Progenitor cell of endocrine pancreas (in vitro differentiated cells): Measurements from ENCODE around the gene RTEL1. TPM values are rescaled to one million over a fixed set of nuclear protein-coding genes. Genes with fewer than 3 reads are reported as not detected.
"Not testable (repeated sequence)": the region's sequence is repeated elsewhere in the genome, so short reads cannot be mapped to it uniquely, and the experiment has no call there.

Experiments
- DNase-seq: peaks from one replicate; pipeline ENCODE4 v3.0.0; 2021; ENCODE audit warnings: low spot score; ENCODE audit not compliant: unreplicated experiment
- H3K27ac Mint-ChIP-seq: 2 replicates; pipeline ENCODE4 v1.8.0; 2021; ENCODE audit warnings: mild to moderate bottlenecking, moderate library complexity, mixed read lengths
- H3K27me3 Mint-ChIP-seq: 2 replicates; pipeline ENCODE4 v1.8.0; 2021; ENCODE audit warnings: mixed read lengths
- H3K36me3 Mint-ChIP-seq: 2 replicates; pipeline ENCODE4 v1.8.0; 2022; ENCODE audit warnings: mixed read lengths; ENCODE audit not compliant: insufficient read depth
- H3K4me1 Mint-ChIP-seq: 2 replicates; pipeline ENCODE4 v1.8.0; 2021; ENCODE audit warnings: low read depth, mixed read lengths
- H3K4me3 Mint-ChIP-seq: 2 replicates; pipeline ENCODE4 v1.8.0; 2021; ENCODE audit warnings: low read depth, mild to moderate bottlenecking, moderate library complexity, mixed read lengths
- H3K9me3 Mint-ChIP-seq: 2 replicates; pipeline ENCODE4 v1.8.0; 2021; ENCODE audit warnings: low read depth, mixed read lengths
- total RNA-seq: library from RNA; stranded (reverse); gene quantifications from 2 replicates; pipeline ENCODE4 v1.2.1, GENCODE V29; 2021
- TF ChIP-seq, protein P1 (sequence below): fragments of 200-600 bp; sonication (generic); IDR thresholded peaks from one replicate; pipeline ENCODE4 v1.5.0; 2021; ENCODE audit warnings: antibody characterized with exemption, mild to moderate bottlenecking; ENCODE audit not compliant: unreplicated experiment

The RTEL1 gene
- total RNA-seq, 1 donor from 2014 or later: 35.5 TPM

DNA sequence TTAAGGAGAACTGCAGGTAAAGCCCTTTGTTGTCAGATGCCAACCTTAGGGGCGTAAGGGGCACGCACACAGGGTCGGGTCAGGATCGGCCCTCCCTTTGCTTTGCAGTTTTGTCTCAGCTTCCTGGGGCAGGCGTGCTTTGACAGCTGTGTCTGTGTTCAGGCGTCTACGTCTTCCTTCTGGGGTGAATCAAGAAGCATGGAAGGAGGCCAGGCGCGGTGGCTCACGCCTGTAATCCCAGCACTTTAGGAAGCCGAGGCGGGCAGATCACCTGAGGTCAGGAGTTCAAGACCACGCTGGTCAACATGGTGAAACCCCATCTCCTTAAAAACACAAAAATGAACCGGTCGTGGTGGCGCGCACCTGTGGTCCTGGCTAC, 51.0 kb downstream of the RTEL1 start:
- peaks cover 11% of the 10 kb centered on the region for H3K4me1 Mint-ChIP-seq

DNA sequence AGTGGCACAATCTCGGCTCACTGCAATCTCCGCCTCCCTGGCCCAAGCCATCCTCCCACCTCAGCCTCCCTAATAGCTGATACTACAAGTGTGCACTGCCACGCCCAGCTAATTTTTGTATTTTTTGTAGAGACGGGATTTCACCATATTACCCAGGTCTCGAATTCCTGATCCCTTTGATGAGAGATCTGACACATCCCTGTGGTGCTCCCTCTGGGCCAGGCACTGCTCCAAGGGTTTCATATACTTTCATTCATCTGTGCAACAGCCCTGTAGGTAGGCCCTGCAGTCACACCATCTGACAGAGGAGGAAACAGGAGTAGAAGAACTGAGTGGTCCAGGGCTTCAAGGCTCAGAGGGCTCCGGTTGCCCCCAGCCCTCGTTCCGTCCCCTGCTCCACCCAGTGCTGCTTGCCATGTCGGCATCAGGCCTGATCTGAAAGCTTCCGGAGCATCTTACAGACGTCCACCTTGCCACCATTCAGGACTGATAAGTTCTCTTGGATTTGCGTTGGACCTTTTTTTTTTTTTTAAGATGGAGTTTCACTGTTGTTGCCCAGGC, 53.1 kb downstream of the RTEL1 start:
- peaks cover 40% of the 10 kb centered on the region for H3K36me3 Mint-ChIP-seq
- no peaks in the 10 kb centered on the region for H3K27me3 Mint-ChIP-seq
- H3K27ac Mint-ChIP-seq: no peak overlapping the region
- peak overlapping the region; percentile 54 for H3K4me3 Mint-ChIP-seq
- TF ChIP-seq, protein P1, sequence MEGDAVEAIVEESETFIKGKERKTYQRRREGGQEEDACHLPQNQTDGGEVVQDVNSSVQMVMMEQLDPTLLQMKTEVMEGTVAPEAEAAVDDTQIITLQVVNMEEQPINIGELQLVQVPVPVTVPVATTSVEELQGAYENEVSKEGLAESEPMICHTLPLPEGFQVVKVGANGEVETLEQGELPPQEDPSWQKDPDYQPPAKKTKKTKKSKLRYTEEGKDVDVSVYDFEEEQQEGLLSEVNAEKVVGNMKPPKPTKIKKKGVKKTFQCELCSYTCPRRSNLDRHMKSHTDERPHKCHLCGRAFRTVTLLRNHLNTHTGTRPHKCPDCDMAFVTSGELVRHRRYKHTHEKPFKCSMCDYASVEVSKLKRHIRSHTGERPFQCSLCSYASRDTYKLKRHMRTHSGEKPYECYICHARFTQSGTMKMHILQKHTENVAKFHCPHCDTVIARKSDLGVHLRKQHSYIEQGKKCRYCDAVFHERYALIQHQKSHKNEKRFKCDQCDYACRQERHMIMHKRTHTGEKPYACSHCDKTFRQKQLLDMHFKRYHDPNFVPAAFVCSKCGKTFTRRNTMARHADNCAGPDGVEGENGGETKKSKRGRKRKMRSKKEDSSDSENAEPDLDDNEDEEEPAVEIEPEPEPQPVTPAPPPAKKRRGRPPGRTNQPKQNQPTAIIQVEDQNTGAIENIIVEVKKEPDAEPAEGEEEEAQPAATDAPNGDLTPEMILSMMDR: no peak
- H3K4me1 Mint-ChIP-seq: peaks cover 11% of the 10 kb centered on the region
- no peak for DNase-seq
- peaks cover 9% of the 10 kb centered on the region for H3K9me3 Mint-ChIP-seq

More for the DNA sequence above, 51.0 kb downstream of the RTEL1 start:
- Mint-ChIP-seq H3K27ac (no peak overlapping the region), H3K4me3 (peak overlapping the region; percentile 77), H3K9me3 (peaks cover 5% of the 10 kb centered on the region), H3K27me3 (no peaks in the 10 kb centered on the region), H3K36me3 (peaks cover 32% of the 10 kb centered on the region)
- no peak for DNase-seq
- TF ChIP-seq, protein P1: no peak

- H3K9me3 Mint-ChIP-seq: peaks cover 9% of the 10 kb centered on the region
- DNase-seq: no peak
- no peak overlapping the region for H3K4me3 Mint-ChIP-seq
- no peaks in the 10 kb centered on the region for H3K27me3 Mint-ChIP-seq
- peaks cover 44% of the 10 kb centered on the region for H3K36me3 Mint-ChIP-seq
- H3K4me1 Mint-ChIP-seq: peaks cover 6% of the 10 kb centered on the region
- TF ChIP-seq, protein P1: no peak
- no peak overlapping the region for H3K27ac Mint-ChIP-seq
Measured at GRCh38 chr20:63712191-63712590, 54.1 kb downstream of the RTEL1 start.

- DNase-seq: no peak
- Mint-ChIP-seq H3K4me1 (peaks cover 2% of the 10 kb centered on the region), H3K9me3 (peaks cover 9% of the 10 kb centered on the region), H3K27ac (no peak overlapping the region), H3K36me3 (peaks cover 50% of the 10 kb centered on the region), H3K4me3 (no peak overlapping the region), H3K27me3 (no peaks in the 10 kb centered on the region)
- TF ChIP-seq, protein P1: no peak
Measured at GRCh38 chr20:63714858-63715257, 56.7 kb downstream of the RTEL1 start.

DNA sequence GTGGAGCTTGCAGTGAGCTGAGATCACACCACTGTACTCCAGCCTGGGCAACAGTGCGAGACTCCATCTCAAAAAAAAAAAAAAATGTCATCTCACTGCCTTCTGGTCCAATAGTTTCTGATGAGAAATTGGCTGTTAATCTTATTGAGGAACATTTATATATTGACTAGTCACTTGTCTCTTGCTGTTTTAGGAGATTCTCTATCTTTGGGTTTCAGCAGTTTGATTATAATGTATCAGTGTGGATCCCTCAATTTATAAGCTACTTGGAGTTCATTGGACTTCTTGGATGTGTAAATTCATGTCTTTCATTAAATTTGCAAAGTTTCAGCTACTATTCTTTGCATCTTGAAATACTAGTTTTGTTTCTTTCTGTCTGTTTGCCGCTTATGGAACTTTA, 60.9 kb downstream of the RTEL1 start:
- DNase-seq: no peak
- H3K4me3 Mint-ChIP-seq: no peak overlapping the region
- H3K9me3 Mint-ChIP-seq: peaks cover 3% of the 10 kb centered on the region
- H3K36me3 Mint-ChIP-seq: peaks cover 34% of the 10 kb centered on the region
- no peaks in the 10 kb centered on the region for H3K4me1 Mint-ChIP-seq
- no peak overlapping the region for H3K27ac Mint-ChIP-seq
- TF ChIP-seq, protein P1: no peak
- no peaks in the 10 kb centered on the region for H3K27me3 Mint-ChIP-seq

DNA sequence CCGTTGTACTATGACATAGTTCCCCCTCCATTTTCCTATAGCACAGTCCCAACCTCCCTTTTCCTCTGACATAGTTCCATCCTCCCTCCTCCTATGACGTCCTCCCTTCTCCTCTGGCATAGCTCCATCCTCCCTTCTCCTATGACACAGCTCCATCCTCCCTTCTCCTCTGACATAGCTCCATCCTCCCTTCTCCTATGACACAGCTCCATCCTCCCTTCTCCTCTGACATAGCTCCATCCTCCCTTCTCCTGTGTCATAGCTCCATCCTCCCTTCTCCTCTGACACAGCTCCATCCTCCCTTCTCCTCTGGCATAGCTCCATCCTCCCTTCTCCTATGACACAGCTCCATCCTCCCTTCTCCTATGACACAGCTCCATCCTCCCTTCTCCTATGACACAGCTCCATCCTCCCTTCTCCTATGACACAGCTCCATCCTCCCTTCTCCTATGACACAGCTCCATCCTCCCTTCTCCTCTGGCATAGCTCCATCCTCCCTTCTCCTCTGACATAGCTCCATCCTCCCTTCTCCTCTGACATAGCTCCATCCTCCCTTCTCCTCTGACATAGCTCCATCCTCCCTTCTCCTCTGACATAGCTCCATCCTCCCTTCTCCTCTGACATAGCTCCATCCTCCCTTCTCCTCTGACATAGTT, 65.0 kb downstream of the RTEL1 start:
- H3K4me1 Mint-ChIP-seq, H3K27ac Mint-ChIP-seq, H3K27me3 Mint-ChIP-seq: not testable (repeated sequence)

DNA sequence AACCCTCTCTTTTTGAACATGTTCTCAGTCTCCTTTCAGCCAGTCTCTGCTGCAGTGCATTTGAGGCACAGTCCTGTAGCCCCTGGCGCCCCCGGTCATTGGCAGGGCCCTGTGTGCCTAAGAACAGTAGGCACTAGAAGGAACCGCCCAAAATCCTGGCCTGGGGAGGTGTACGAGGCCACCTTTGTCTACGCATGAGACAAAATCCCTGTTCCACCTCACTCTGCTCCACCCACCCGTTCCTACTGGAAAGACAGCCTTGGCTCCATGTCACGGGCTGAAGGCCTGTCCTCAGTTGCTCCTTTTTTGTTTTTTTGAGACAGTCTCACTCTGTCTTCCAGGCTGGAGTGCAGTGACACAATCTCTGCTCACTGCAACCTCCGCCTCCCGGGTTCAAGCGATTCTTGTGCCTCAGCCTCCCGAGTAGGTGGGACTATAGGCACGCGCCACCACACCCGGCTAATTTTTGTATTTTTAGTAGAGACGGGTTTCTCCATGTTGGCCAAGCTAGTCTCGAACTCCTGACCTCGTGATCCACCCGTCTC, 72.1 kb downstream of the RTEL1 start:
- H3K36me3 Mint-ChIP-seq: peaks cover 23% of the 10 kb centered on the region
- H3K4me3 Mint-ChIP-seq, H3K27ac Mint-ChIP-seq: not testable (repeated sequence)

More for the DNA sequence above, 65.0 kb downstream of the RTEL1 start:
- DNase-seq, H3K9me3 Mint-ChIP-seq, H3K4me3 Mint-ChIP-seq: not testable (repeated sequence)
- H3K36me3 Mint-ChIP-seq: peaks cover 31% of the 10 kb centered on the region

More for the DNA sequence above, 72.1 kb downstream of the RTEL1 start:
- not testable (repeated sequence) for H3K9me3 Mint-ChIP-seq, H3K27me3 Mint-ChIP-seq, H3K4me1 Mint-ChIP-seq, DNase-seq
